Astrocyte (in vitro differentiated cells and primary cell): ENCODE data around the gene LRRC45.

ENCODE experiments used
- EZH2 ChIP-seq: IDR thresholded peaks from 2 replicates; pipeline ENCODE4 v1.6.1; 2012; ENCODE audit warnings: mild to moderate bottlenecking, low read length, inconsistent platforms; ENCODE audit not compliant: insufficient read depth
- TF ChIP-seq, protein P1 (sequence below): IDR thresholded peaks from 2 replicates; pipeline ENCODE4 v1.5.1; 2011; ENCODE audit warnings: low read depth, mild to moderate bottlenecking, inconsistent platforms, low read length, moderate library complexity; ENCODE audit not compliant: insufficient read depth

DNA sequence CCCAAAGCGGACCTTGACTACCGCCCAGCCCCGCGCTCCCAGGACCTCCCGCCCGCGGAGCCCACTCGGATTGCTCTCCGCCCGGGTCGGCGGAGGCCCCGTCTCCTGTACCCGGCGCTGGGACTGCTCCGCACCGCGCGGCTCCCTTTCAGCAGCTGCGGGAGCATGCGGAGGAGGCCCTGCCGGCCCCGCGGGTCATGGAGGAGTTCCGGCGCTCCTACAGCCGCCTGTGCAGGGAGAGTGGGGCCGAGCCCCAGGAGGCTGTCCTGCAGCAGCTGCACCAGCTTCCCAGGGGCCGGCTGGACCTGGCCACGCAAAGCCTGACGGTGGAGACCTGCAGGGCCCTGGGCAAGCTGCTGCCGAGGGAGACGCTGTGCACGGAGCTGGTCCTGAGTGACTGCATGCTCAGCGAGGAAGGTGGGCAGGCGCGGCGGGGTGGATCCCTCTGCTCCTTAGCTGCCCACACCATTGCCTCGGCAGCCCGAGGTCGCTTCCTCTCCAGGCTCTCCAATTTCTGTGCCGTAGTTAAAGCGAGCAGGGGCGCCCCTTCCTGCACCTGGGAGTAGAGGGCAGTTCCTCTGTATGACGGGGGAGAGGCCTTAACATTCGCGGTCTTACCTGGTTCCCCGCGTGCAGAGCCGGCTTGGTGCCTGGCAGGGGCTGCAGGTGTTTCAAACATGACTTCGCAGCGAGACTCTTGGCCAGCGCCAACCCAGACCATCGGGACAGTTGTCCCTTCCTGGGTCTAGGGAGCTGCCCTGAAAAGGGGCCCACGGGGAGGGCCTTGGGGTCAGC lies 539 bp downstream of the LRRC45 start:
- TF ChIP-seq, protein P1, sequence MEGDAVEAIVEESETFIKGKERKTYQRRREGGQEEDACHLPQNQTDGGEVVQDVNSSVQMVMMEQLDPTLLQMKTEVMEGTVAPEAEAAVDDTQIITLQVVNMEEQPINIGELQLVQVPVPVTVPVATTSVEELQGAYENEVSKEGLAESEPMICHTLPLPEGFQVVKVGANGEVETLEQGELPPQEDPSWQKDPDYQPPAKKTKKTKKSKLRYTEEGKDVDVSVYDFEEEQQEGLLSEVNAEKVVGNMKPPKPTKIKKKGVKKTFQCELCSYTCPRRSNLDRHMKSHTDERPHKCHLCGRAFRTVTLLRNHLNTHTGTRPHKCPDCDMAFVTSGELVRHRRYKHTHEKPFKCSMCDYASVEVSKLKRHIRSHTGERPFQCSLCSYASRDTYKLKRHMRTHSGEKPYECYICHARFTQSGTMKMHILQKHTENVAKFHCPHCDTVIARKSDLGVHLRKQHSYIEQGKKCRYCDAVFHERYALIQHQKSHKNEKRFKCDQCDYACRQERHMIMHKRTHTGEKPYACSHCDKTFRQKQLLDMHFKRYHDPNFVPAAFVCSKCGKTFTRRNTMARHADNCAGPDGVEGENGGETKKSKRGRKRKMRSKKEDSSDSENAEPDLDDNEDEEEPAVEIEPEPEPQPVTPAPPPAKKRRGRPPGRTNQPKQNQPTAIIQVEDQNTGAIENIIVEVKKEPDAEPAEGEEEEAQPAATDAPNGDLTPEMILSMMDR, result no peak
- TF ChIP-seq EZH2, result no peak
